H1 (cell line): ENCODE data around the gene NOXO1. TPM values are rescaled to one million over a fixed set of nuclear protein-coding genes. Genes with fewer than 3 reads are reported as not detected.
"Not testable (repeated sequence)": the region's sequence is repeated elsewhere in the genome, so short reads cannot be mapped to it uniquely, and the experiment has no call there.

Source experiments
- CTCF ChIA-PET: fragments of 300-600 bp; sonication (Branson Sonifier 250); formaldehyde crosslinking; loops from one replicate; lab custom pipeline; 2021; ENCODE audit not compliant: partially characterized antibody; lab: Charles Lee
- POLR2A ChIA-PET: fragments of 300-600 bp; sonication (Branson Sonifier 250); formaldehyde crosslinking; loops from one replicate; lab custom pipeline; 2021; ENCODE audit warnings: inconsistent platforms; ENCODE audit not compliant: partially characterized antibody; lab: Charles Lee
- DNase-seq, 2 experiments: peaks; one replicate each; pipeline versions ENCODE4 v3.0.0 to v3.0.0-alpha.2; 2010 to 2022; ENCODE audit warnings: low spot score in 2 of 2, low read depth in 1 of 2, mixed read lengths in 1 of 2
- FAIRE-seq: peaks from 2 replicates; lab custom pipeline; 2011; peaks lifted over from hg19 to GRCh38; lab: Jason Lieb, UNC
- H2AFZ ChIP-seq: 2 replicates; pipeline ENCODE4 v1.8.1; 2012; ENCODE audit warnings: low read length, inconsistent platforms
- H2AK5ac ChIP-seq: 2 replicates; pipeline ENCODE4 v1.6.1; 2013; ENCODE audit warnings: low read depth, low read length
- H2BK120ac ChIP-seq: replicated peaks from 2 replicates; pipeline ENCODE3; 2013; ENCODE audit warnings: low read depth, low read length, inconsistent platforms
- H2BK12ac ChIP-seq: 2 replicates; pipeline ENCODE4 v1.6.1; 2013; ENCODE audit warnings: low read depth, low read length
- H2BK15ac ChIP-seq: 2 replicates; pipeline ENCODE4 v1.6.1; 2013; ENCODE audit warnings: low read length
- H2BK20ac ChIP-seq: 2 replicates; pipeline ENCODE4 v1.6.1; 2013; ENCODE audit warnings: low read length
- H2BK5ac ChIP-seq: 2 replicates; pipeline ENCODE4 v1.6.1; 2013; ENCODE audit warnings: low read depth, low read length
- H3K14ac ChIP-seq: 2 replicates; pipeline ENCODE4 v1.6.1; 2013; ENCODE audit warnings: inconsistent platforms; ENCODE audit not compliant: insufficient read length
- H3K18ac ChIP-seq: 2 replicates; pipeline ENCODE4 v1.6.1; 2013; ENCODE audit warnings: low read length; ENCODE audit errors: extremely low read depth
- H3K23ac ChIP-seq: 2 replicates; pipeline ENCODE4 v1.6.1; 2013; ENCODE audit warnings: inconsistent platforms; ENCODE audit not compliant: insufficient read length
- H3K23me2 ChIP-seq: 2 replicates; pipeline ENCODE4 v1.6.1; 2013; ENCODE audit warnings: low read depth, low read length
- H3K27ac ChIP-seq: 2 replicates; pipeline ENCODE4 v1.6.1; 2011; ENCODE audit warnings: low read depth, low read length, inconsistent platforms
- H3K27me3 ChIP-seq, 4 experiments: replicated peaks in 1 of 4; 1 replicate in 1 of 4; 2 replicates in 3 of 4; pipeline versions ENCODE4 v1.6.1 to v1.8.1; 2011 to 2013; ENCODE audit warnings: low read length in 3 of 4, mild to moderate bottlenecking in 3 of 4, inconsistent platforms in 2 of 4, mixed read lengths in 2 of 4, moderate library complexity in 1 of 4; ENCODE audit not compliant: control insufficient read depth in 3 of 4, insufficient read depth in 3 of 4; ENCODE audit errors: extremely low read depth in 1 of 4
- H3K36me3 ChIP-seq, 4 experiments: 2 replicates each; pipeline versions ENCODE4 v1.6.1 to v1.8.1; 2011 to 2013; ENCODE audit warnings: mild to moderate bottlenecking in 4 of 4, low read length in 3 of 4, moderate library complexity in 2 of 4, control low read depth in 1 of 4, inconsistent platforms in 1 of 4; ENCODE audit not compliant: insufficient read depth in 4 of 4, control insufficient read depth in 2 of 4
- H3K4ac ChIP-seq: replicated peaks from 2 replicates; pipeline ENCODE3; 2013; ENCODE audit warnings: low read length, low read depth, mixed read lengths, inconsistent platforms; ENCODE audit not compliant: insufficient read length
- H3K4me1 ChIP-seq, 4 experiments: replicated peaks in 1 of 4; 1 replicate in 1 of 4; 2 replicates in 3 of 4; pipeline versions ENCODE4 v1.6.1 to v1.8.1; 2011 to 2013; ENCODE audit warnings: low read length in 3 of 4, inconsistent platforms in 2 of 4, mixed read lengths in 1 of 4; ENCODE audit not compliant: insufficient read depth in 4 of 4, control insufficient read depth in 3 of 4
- H3K4me2 ChIP-seq, 2 experiments: 2 replicates each; pipeline versions ENCODE4 v1.6.1 to v1.8.1; 2011 to 2013; ENCODE audit warnings: low read depth in 2 of 2, low read length in 2 of 2, control low read depth in 1 of 2, inconsistent platforms in 1 of 2, mild to moderate bottlenecking in 1 of 2; ENCODE audit not compliant: insufficient read depth in 1 of 2
- H3K4me3 ChIP-seq, 4 experiments: fragments of 200-600, 300-600 bp in 1 of 4; sonication (generic), shearing (Covaris generic), sonication (Bioruptor Twin) in 1 of 4; 2 replicates each; pipeline versions ENCODE4 v1.5.1 to v1.8.1; 2011 to 2016; ENCODE audit warnings: low read length in 4 of 4, low read depth in 3 of 4, control low read depth in 2 of 4, inconsistent platforms in 2 of 4, mild to moderate bottlenecking in 2 of 4, mixed read lengths in 1 of 4, moderate library complexity in 1 of 4; ENCODE audit not compliant: insufficient read depth in 2 of 4; ENCODE audit errors: extremely low read depth in 1 of 4
- H3K56ac ChIP-seq: replicated peaks from 2 replicates; pipeline ENCODE3; 2013; ENCODE audit warnings: low read depth, mild to moderate bottlenecking, mixed read lengths, low read length, inconsistent platforms; ENCODE audit not compliant: insufficient read length
- H3K79me1 ChIP-seq: 2 replicates; pipeline ENCODE4 v1.6.1; 2013; ENCODE audit warnings: low read depth, low read length, control low read depth
- H3K79me2 ChIP-seq, 2 experiments: 2 replicates each; pipeline versions ENCODE4 v1.6.1 to v1.8.1; 2012 to 2013; ENCODE audit warnings: low read length in 2 of 2, mild to moderate bottlenecking in 2 of 2, inconsistent platforms in 1 of 2; ENCODE audit not compliant: insufficient read depth in 2 of 2, control insufficient read depth in 1 of 2
- H3K9ac ChIP-seq, 4 experiments: replicated peaks in 1 of 4; 1 replicate in 1 of 4; 2 replicates in 3 of 4; pipeline versions ENCODE4 v1.6.1 to v1.8.1; 2011 to 2013; ENCODE audit warnings: low read depth in 3 of 4, low read length in 3 of 4, control low read depth in 2 of 4, mild to moderate bottlenecking in 2 of 4, moderate library complexity in 2 of 4, inconsistent platforms in 1 of 4; ENCODE audit errors: extremely low read depth in 1 of 4
- H3K9me3 ChIP-seq, 2 experiments: 2 replicates each; pipeline versions ENCODE4 v1.6.1 to v1.8.1; 2012 to 2013; ENCODE audit warnings: mild to moderate bottlenecking in 2 of 2, moderate library complexity in 2 of 2, control low read depth in 1 of 2, inconsistent platforms in 1 of 2, low read depth in 1 of 2, low read length in 1 of 2, mixed read lengths in 1 of 2; ENCODE audit not compliant: insufficient read depth in 2 of 2
- H4K20me1 ChIP-seq, 2 experiments: replicated peaks in 1 of 2; 2 replicates each; pipeline versions ENCODE3 to v1.8.1; 2011 to 2013; ENCODE audit warnings: inconsistent platforms in 2 of 2, low read length in 2 of 2, mild to moderate bottlenecking in 1 of 2; ENCODE audit not compliant: insufficient read depth in 2 of 2, control insufficient read depth in 1 of 2
- H4K5ac ChIP-seq: 2 replicates; pipeline ENCODE4 v1.6.1; 2013; ENCODE audit warnings: low read length, low read depth, mixed read lengths, inconsistent platforms; ENCODE audit not compliant: insufficient read length
- H4K8ac ChIP-seq: 2 replicates; pipeline ENCODE4 v1.8.0; 2013; ENCODE audit warnings: mild to moderate bottlenecking, moderate library complexity, low read length, inconsistent platforms; ENCODE audit not compliant: insufficient read depth; ENCODE audit errors: extremely low read depth
- H4K91ac ChIP-seq: replicated peaks from 2 replicates; pipeline ENCODE3; 2013; ENCODE audit warnings: low read length, mixed read lengths, inconsistent platforms; ENCODE audit not compliant: insufficient read length
- POLR2A ChIP-seq, 2 experiments: IDR thresholded peaks; 1 replicate in 1 of 2; 2 replicates in 1 of 2; pipeline ENCODE4 v1.6.1; 2011; ENCODE audit warnings: low read depth in 2 of 2, low read length in 2 of 2, mild to moderate bottlenecking in 2 of 2; ENCODE audit errors: control extremely low read depth in 1 of 2
- POLR2AphosphoS5 ChIP-seq: IDR thresholded peaks from 2 replicates; pipeline ENCODE4 v1.6.1; 2011; ENCODE audit warnings: low read depth, low read length
- WGBS, 2 experiments: shearing (Covaris generic) in 1 of 2; methylation state at CpG; one replicate each; pipeline versions ENCODE4 v1.1.6 to v1.1.7; 2013 to 2015; ENCODE audit warnings: low lambda C conversion rate in 2 of 2, mixed read lengths in 2 of 2, inconsistent platforms in 1 of 2, low coverage in 1 of 2, missing lambda C conversion rate in 1 of 2; ENCODE audit not compliant: insufficient replicate concordance in 2 of 2, insufficient coverage in 1 of 2, insufficient read length in 1 of 2; ENCODE audit errors: extremely low coverage in 1 of 2, missing lambda C conversion rate in 1 of 2; 5-methylcytosine and 5-hydroxymethylcytosine counted together
- polyA plus RNA-seq, 7 experiments: library from polyadenylated mRNA; depleted of rRNA in 3 of 7; stranded (reverse) in 5 of 7; unstranded in 2 of 7; fragments of >200 nt in 5 of 7; fragments of 200-250 nt in 2 of 7; gene quantifications; 1 replicate in 5 of 7; 2 replicates in 1 of 7; 4 replicates in 1 of 7; pipeline versions ENCODE4 v1.2.1 to v1.2.3, GENCODE V29; 2011 to 2013; ENCODE audit warnings: missing spikeins in 2 of 7, mixed read lengths in 2 of 7
- total RNA-seq: library from RNA; stranded (reverse); fragmentation: NEBNext Ultra II Directional; extraction: Animal tissue kit (Norgen Biotek cat#: 25700); gene quantifications from 2 replicates; pipeline ENCODE4 v1.2.1, GENCODE V29; 2021

NOXO1 gene
- total and polyA plus RNA-seq, 2 of the 8 experiments (the other 6 are each of a cell fraction or from before 2014, with no cell fraction given), result 1.3 to 2.5 TPM

DNA sequence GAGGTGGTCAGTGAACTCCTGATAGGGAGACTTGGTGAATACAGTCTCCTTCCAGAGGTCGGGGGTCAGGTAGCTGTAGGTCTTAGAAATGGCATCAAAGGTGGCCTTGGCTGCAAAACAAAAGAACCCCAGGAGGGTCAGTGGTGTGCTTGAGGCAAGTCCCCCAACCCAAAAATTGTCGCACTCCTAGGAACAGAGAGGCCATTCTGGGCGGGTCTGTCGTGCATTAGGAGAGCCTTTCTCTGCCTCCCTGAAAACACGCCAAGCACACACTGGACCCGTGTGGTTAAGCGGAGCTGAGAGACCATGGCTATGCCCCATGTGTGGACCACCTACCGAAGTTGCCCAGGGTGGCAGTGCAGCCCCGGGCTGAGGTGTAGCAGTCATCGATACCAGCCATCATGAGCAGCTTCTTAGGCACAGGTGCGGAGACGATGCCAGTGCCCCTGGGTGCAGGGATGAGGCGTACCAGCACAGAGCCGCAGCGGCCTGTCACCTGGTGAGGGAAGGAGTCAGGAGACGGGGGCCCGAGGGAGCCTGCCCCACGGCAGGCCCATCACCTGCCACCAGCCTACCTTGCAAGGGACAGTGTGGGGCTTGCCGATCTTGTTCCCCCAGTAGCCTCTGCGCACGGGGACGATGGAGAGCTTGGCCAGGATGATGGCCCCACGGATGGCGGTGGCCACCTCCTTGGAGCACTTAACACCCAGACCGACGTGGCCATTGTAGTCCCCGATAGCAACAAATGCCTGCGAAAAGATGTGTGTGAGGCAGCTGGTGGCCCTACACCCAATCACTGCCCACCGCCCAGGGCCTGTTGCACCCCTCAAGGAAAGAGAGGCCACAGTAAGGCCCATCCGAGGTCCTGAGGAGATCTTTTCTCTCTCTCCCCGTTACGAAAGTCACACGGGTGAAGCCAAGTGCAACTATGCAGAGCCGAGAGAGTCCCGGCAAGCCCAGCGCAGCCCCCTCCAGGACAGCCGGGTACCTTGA, 18.8 kb downstream of the NOXO1 start:
- Histone ChIP-seq H3K4me1 (peaks cover 0 to 22% (median 5%) of the 10 kb centered on the region in 4 experiments; a peak in 5 of 7 replicates), H3K79me1 (peaks cover 11% of the 10 kb centered on the region), H3K9ac (peak overlapping the region in 2 of 4 experiments; percentile 16 to 94; a peak in 2 of 7 replicates), H3K79me2 (peaks cover 10 to 38% of the 10 kb centered on the region in 2 experiments), H3K4me3 (peak overlapping the region; percentile 98 to 99 (median 98); a peak in 5 of 8 replicates), H3K36me3 (peaks cover 17 to 34% (median 28%) of the 10 kb centered on the region in 4 experiments), H3K4me2 (peak overlapping the region; percentile 99 to 100; a peak in 3 of 4 replicates), H2BK5ac (peak overlapping the region; percentile 71; the same call in 1 of the 2 replicates), H4K20me1 (peaks cover 12 to 17% of the 10 kb centered on the region in 2 experiments), H3K23me2 (peaks cover 19% of the 10 kb centered on the region)
- H3K14ac ChIP-seq, H2BK15ac ChIP-seq, H4K5ac ChIP-seq, CTCF ChIA-PET, H3K4ac ChIP-seq, H2BK120ac ChIP-seq, FAIRE-seq, H3K27me3 ChIP-seq, H3K18ac ChIP-seq, H3K9me3 ChIP-seq, H2BK12ac ChIP-seq, H3K23ac ChIP-seq, H4K8ac ChIP-seq, H4K91ac ChIP-seq, H3K27ac ChIP-seq, H2AK5ac ChIP-seq, DNase-seq, H2BK20ac ChIP-seq, H3K56ac ChIP-seq, H2AFZ ChIP-seq: not testable (repeated sequence)
- TF ChIP-seq POLR2A (IDR thresholded peaks at IDR 0.05; ENCODE audit: control extremely low read depth in 1 of 2, low read depth in 2 of 2, low read length in 2 of 2) (peak in 1 of 2 experiments; percentile 49; a peak in 1 of 3 replicates), POLR2AphosphoS5 (peak; percentile 83)
- 87% methylated on average over 35 of the region's 37 CpGs; no CpG with 5 or more reads in 1 of the 2 experiments for WGBS, 2 experiments
- POLR2A ChIA-PET, result interaction anchor here (0.6 to 19.8 kb wide), 25 partner anchors 8 to 193 kb away, joined by 3 to 736 read pairs (median 5); partner anchors contain the start of genes EME2, GFER, HAGH and MRPS34
